HG03432 (cell line): Measurements from ENCODE around the gene STARD7.
"Not testable (repeated sequence)": the region's sequence is repeated elsewhere in the genome, so short reads cannot be mapped to it uniquely, and the experiment has no call there.

ENCODE experiments used
- ATAC-seq: cut with Tn5 transposase; IDR thresholded peaks from one replicate; pipeline ENCODE4 v1.9.1; 2021; ENCODE audit warnings: mild to moderate bottlenecking, moderate library complexity; ENCODE audit not compliant: unreplicated experiment

Gene STARD7

DNA sequence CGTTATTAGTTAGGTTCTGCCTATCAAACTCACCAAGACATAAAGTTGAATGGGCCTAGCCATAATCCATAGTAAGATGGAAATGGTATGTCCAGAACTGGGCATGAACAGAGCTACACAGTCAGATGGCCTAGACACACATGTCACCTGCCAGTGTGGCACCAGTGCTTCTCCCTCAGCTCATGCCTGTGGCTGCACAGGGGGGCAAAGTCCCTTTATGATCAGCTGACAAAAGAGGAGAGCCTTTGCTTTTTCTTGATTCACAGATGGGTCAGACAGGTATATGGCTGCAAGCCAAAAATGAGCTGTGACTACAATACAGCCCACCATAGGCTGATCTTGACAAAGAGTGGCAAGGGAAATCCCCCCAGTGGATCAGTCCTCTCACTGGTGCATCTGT lies 28.3 kb upstream of the STARD7 start:
- no peak for ATAC-seq

DNA sequence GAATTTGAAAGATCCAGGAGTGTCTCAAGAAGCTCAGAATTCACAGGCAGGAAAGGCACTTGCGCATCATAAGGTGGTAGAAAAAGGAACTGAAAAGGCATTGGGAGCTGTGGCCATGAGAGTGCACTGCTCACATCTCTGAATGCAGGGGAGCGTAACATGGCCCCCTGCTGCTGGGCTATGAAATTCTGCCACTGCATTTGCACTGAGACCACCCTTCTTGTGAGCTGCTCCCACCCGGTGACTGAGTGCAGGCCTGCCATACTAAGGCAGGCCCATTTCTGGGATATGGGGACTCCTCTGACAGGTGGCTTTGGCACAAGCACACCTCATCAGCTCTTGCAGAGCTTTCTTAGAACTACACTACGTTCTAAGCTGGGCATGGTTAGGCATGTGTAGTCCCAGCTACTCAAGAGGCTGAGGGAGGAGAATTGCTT lies 25.3 kb upstream of the STARD7 start:
- ATAC-seq: peak; percentile 95

DNA sequence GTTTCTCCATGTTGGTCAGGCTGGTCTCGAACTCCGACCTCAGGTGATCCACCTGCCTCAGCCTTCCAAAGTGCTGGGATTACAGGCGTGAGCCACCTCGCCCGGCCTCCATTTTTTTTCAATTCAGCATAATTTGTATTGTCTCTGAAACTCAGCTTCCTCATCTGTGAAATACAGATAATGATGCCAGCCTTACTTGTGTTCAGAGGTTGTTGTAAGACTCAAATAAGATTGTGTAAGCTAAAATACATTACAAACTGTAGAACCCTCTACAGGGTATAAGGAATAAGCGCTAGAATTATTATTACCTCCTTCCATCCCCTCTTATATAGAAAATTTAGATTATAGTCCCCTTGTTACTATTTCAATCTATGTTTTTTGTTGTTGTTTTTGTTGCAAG lies 24.8 kb upstream of the STARD7 start:
- ATAC-seq: no peak

DNA sequence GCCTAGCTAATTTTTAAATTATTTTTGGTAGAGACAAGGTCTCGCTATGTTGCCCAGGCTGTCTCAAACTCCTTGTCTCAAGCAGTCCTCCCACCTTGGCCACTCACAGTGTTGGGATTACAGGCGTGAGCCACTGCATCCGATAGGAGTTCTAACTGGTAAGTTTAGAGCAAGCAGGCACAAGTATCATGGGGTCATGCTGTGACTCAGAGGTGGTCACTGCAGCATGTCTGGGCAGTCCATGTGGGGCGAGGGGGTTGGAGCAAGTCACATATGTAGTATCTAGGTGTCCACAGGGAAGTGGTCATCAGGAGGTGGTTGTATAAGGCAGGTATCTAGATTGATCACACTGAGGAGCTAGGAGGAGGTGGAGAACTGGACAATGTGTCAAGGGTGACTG lies 22.7 kb upstream of the STARD7 start:
- no peak for ATAC-seq

DNA sequence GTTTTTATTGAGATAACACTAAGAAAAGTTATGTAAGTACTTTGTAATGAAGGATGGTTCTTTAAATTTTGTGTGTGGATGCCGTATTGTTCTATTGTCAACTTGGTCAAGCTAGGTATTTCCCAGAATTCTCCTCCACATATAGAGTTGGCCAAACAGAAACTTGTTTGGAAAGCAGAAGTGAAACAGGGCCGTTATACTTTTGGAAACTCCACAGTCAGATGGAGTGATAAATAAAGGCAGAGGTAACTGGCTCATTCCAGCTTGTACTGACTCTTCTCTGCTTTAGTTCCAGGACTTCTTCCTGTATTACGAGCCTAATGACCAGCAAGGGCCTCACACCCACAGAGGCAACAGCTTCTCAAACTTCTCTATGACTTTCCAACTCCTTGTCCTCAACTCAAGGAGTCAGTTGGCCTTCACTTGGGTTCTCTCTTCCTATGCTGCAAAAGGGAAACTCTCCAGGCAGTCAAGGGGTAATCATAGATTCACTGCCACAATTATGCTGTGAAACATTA lies 16.4 kb upstream of the STARD7 start:
- ATAC-seq: peak; percentile 86

DNA sequence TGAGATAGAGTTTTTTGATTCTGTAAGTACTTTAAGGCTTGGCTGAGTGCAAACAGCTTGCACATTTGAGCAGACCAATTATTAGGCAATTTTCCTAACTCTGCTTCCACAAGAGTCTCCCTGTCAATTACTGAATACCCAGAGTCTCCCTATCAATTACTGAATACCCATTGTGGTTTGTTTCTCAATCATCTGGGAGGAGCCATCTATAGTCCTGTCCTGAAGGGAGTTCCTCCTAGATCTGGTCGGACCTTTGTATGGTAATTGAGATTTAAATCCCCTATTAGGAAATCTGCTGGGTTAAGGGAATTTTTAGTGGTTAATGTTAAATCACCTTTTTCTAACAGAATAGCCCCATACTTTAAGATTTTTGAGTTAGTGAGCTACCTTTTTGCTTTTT lies 12.5 kb upstream of the STARD7 start:
- ATAC-seq: not testable (repeated sequence)

DNA sequence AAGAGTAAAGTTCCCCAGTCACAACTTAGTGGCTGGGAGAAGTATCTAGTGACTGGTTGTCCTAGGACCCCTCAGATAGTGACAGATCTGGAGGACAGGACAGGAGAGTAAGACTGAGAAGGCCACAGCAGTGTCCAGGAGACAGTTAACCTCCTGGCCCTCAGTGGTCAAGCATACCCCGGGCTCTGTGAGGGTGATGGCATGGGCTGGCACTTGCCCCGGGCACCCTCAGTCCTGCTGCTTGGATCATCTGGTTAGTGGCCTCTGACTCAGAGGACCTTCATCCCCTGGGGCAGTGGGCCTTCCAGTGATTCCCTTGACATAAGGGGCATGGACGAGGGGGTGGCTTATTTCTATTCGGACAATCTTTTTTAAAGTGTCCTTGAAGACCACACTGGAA lies 11.3 kb upstream of the STARD7 start:
- ATAC-seq: not testable (repeated sequence)

DNA sequence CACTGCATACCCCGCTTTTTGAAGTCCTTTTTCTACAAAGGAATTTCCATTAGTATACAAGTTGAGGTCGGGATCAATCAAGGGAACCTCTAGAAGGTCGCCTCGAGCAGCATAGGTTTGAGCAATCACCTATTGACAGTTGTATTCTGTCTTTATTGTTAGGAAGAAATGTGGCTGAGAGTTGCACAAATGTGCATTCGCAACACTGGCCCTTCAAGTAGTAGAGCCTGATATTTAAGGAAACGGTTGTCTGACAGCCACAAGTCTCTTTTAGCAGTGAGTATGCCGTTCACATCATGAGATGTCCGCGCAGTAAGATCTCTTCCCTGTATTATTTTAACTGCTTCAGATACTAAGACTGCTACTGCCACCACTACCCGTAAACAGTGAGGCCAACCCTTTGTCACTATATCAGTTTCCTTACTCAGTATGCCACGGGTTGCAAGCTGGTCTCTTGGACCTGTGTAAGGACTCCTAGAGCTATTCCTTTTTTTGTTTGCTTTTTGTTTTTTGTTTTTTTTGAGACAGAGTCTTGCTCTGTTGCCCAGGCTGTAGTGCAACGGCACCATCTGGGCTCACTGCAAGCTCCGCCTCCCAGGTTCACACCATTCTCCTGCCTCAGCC lies 10.0 kb upstream of the STARD7 start:
- ATAC-seq: no peak

DNA sequence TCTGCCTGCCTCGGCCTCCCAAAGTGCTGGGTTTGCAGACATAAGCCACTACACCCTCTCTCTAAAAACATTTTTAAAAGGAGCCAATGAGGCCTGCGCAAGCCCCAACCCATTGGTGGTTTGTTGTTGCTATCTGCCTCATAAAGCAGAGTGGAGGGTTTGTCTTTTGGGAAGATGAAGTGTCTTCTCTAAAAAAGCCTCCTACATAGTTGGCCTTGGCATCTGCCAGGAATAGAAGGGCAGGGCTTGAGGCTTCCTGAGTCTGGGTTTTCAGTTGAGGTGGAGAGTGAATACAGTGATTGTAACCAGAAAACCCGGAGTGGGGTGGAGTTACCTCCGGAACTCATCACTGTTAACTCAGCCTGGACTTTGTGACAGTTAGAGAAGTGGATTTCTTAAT lies 5.9 kb upstream of the STARD7 start:
- ATAC-seq: no peak

DNA sequence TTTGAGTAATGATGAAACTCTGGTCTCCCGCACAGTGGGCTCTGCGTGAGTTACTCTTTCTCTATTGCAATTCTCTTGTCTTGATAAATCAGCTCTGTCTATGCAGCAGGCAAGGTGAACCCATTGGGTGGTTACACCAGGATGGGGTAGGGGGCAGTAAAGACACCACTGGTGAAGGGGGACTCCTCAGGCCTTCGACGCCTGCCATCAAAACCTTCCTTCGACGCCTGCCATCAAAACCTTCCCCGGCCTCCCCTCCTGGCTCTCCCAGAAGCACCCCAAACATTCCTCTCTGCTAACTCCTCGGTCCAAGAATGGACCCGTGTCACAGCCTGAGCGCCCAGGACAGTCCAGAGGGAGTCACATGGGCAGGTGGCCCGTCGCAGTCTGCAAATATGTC lies 4.8 kb upstream of the STARD7 start:
- no peak for ATAC-seq

DNA sequence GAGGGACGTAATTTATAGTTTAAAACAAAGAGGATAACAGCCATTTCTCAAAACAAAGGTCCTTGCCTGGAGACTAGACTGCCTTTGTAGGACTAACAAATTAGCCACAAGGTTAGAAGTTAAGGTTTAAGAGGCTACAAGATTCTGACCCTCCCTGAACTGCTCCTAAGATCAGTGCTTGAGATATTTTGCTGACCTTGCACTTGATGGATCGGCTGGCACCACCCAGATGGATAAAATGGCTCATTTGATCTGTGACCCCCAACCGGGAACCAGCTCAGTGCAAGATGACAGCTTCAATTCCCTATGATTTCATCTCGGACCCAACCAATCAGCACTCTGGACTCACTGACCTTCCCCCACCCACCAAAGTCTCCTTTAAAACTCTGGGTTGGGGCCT lies 3.7 kb upstream of the STARD7 start:
- ATAC-seq: no peak

DNA sequence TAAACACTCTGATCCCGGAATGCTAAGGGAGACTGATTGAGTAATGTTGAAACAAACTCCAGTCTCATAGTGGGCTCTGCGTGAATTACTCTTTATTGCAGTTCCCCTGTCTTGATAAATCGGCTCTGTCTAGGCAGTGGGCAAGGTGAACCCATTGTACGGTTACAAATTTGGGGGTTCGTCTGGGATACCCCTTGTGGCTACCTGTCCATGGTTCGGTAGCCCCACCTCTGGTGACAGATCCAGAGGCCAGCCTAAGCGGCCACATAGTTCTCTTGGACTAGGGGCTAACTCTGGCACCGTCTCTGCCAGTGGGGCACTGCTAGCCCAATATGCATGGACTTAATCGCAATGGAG lies 1.1 kb upstream of the STARD7 start:
- no peak for ATAC-seq

DNA sequence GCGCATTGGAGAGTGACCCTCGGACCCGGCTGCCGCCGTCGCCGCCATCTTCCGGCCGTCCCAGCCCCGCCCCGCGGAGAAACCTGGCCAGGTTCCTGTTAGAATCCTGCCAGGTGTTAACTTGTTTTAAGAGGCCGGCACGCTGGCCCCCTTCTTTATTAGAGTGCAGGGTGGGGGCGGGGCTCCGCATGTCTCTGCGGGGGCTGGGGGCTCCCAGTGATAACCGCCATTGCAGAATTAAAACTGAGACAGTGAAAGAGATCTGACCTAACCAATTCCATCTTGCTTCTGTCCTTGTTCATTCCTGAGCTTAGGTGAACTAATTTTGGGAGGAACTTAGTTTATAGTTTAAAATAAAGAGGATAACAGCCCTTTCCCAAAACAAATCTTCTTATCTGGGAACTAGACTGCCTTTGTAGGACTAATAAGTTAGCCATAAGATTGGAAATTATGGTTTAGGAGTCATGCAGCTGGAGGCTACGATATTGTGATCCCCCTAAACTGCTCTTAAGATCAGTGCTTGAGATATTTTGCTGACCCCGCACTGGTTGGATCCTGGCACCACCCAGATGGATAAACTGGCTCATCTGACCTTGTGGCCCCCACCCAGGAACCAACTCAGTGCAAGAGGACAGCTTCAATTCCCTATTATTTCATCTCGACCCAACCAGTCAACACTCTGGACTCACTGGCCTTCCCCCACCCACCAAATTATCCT lies 543 bp upstream of the STARD7 start:
- no peak for ATAC-seq

DNA sequence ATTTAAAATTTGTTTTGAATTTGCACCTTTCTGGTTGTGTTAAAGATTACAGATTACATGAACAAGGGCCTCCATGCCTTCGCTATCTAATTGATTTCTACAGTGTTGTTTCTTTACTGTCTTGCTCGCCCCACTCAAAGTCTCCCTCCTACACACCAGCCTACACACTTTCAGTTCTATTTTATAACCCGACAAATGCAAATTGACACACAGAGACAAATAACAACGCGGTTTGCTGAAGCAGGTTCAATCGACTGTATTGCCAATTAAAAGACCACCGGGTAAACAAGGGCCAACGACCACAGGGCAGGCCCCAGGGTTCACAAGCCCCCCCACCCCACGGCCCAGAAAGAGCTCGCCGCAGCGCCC lies 869 bp downstream of the STARD7 start:
- ATAC-seq: peak; percentile 2

DNA sequence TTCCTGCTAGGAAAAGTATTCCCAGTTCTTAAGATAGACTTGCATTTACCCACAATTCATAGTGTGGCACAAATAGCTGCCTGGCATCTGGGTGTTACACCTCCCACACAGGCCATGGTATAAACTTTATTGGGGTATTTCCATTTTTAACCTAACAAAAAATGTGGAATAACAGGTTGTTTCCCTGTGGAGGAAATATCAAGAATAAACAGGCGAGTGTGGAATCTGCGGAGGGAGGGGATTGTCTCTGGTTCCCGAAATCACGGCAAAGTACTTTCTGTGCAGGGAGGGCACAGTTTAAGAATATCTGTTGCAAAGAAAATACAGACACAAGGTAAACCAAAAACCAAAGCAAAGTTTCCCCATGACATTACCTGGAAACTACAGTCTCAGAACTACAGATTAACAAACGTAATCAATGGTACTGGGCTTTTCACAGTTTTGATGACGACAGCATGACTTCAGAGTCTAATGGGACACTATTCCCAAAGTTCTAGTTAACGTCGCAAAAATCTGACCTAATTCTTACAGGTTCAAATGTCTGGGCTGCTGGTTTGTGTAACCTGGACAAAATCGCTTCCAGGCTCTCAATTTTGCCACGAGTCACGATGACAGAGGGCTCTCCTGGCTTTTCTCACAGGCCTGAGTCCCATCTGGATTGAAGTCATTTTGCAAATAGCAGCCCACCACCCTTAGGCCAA lies 1.4 kb downstream of the STARD7 start:
- ATAC-seq: no peak

DNA sequence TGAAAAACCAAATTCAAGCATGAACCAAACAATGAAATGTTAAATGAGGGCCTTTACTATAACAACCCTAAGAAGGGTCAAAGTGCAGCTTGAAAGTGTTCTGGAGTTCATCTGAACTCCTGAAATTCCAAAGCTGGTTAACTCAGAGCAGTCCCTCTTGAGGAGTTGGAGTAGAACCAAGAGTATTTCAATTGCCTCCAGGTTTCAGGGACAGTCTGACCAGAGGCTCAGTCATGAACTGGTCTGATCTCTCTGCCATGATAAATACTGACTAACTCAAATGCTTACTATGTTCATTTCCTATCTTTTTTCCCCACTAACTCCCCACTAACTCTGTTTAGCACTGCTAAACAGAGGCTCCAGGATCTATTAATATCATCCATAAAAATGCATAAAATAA lies 2.7 kb downstream of the STARD7 start:
- no peak for ATAC-seq

DNA sequence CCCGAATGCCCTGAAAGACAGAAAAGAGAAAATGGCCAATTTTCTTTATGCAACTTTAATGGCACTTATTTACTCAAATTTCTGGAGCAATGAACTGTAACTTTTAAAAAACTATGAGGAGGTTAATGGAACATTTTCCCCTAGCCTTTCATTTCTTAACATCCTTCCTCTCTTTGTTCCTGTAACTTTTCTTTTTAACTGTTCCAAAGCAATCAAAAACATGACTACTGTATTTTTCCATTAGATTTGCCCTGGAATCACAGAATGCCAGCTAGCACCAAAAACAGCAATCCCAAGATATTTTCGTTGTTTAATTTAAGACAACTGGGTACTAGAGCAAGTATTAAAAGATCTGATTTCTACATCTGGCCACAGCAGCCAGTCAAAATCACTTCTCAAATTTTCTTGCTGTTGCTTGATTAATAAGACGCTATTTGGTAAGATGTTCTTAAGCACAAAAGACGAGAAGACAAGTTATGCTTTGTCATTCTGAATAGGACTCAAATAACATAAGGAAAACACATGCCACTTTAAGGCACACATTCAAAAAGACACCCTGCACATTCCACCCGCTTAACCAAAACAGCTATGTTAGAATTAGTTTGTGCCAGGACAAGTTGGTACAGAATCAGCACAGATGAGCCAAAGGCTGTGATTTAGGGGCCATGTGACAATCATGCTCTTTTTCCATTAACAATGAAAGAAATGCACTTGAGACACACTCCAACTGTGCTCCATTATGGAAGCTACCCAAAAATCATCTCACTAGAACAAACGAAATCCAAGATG lies 3.6 kb downstream of the STARD7 start:
- ATAC-seq: no peak

DNA sequence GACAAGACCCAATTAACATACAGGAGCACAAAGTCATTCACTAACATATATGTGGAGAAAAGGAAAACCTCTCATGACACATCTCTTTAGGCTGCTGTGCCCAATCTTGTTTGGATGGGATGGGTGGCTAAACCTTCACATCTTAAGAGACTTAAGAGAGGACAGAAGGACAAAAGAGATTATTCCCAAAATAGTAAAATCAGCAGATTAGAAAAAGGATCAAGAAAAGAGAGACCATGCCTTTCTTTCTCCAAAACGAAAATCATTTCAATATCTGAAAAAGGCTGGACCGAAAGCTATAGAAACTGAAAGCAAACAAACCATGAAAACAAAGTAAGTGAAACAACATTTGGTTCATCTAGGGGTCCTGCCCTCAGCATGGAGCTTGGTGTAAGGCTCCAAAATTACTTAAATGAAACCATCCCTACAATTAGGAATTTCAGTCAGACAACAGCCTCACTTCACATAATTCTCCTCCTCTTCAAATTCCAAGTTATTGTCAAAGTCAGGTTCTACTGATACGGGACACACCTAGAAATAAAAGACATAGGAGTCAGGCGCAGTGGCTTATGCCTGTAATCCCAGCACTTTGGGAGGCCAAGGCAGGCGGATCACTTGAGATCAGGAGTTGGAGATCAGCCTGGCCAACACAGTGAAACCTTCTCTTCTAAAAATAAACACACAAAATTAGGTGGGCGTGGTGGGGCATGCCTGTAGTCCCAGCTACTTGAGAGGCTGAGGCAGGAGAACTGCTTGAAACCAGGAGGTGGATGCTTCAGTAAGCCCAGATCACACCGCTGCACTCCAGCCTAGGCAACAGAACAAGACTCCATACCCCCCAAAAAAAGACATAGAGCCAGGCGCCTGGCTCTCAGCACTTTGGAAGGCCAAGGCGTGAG lies 5.2 kb downstream of the STARD7 start:
- ATAC-seq: no peak

DNA sequence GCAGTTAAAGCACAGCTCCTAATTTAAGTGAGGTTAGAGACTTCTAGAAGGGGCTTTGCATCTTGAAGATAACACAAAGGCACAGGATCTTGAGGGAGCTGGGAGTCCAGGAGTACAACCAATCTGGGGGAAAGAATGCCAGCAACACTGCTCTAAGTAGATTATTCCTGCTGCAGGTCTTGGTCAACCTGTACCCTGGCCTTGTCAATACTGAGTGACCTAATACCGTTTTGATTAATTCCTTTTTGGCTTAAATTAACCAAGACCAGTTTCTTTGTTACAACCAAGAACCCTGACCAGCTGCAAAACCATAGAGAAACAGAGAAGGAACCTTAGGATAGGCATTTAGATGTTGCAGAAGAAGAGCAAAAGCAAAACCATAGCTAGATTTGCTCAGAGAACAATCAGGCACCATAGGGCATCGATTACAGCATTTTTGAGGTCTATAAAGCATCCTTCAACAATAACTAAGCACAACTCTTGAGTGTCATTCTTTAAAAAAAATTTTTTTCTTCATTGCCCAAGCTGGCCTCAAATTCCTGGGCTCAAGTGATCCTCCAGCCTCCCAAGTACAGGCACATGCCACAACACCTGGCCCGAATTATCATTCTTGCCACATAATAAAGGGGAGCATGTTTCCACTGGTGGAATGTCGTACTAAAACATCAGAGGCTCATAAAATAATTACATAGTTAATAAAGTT lies 6.3 kb downstream of the STARD7 start:
- ATAC-seq: no peak

DNA sequence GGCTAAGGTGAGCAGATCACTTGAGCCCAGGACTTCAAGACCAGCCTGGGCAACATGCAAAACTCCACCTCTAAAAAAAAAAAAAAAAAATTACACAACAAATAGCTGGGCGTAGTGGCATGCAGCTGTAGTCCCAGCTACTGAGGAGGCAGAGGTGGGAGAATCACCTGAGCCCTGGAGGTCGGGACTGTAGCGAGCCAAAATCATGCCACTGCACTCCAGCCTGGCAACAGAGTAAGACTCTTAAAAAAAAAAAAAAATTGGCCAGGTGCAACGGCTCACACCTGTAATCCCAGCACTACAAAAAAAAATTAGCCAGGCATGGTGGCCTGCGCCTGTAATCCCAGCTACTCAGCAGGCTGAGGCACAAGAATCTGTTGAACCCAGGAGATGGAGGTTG lies 7.3 kb downstream of the STARD7 start:
- no peak for ATAC-seq
